ENCODE data around the gene DNAJC4.

Gene DNAJC4

GRCh38 chr11:64258946-64259532 is 28.7 kb downstream of the DNAJC4 start:
- H3K4me3 ChIP-seq (ENCODE audit: low read depth, low read length) = no peak overlapping the region
- no peak for TF ChIP-seq CTCF (IDR thresholded peaks at IDR 0.05; ENCODE audit: low read depth, low read length, missing control alignments)
- no peak for DNase-seq (ENCODE audit: low read depth)
- in situ Hi-C loops (cut with HindIII; ENCODE audit: low sequenced_read_pairs) = no loop called here

GRCh38 chr11:64259533-64260067 is 29.3 kb downstream of the DNAJC4 start:
- DNase-seq (ENCODE audit: low read depth) = no peak
- no peak for TF ChIP-seq CTCF (IDR thresholded peaks at IDR 0.05; ENCODE audit: low read depth, low read length, missing control alignments)
- H3K4me3 ChIP-seq (ENCODE audit: low read depth, low read length) = no peak overlapping the region
- in situ Hi-C loops (cut with HindIII; ENCODE audit: low sequenced_read_pairs) = loop anchor here (10.0 kb wide), 1 partner anchor 65 kb away; no protein-coding TSS in a partner anchor

- in situ Hi-C loops (cut with HindIII; ENCODE audit: low sequenced_read_pairs) = loop anchor here (10.0 kb wide), 1 partner anchor 65 kb away; no protein-coding TSS in a partner anchor
- DNase-seq (ENCODE audit: low read depth) = no peak
- TF ChIP-seq CTCF (IDR thresholded peaks at IDR 0.05; ENCODE audit: low read depth, low read length, missing control alignments) = no peak
- H3K4me3 ChIP-seq (ENCODE audit: low read depth, low read length) = no peak overlapping the region
These were observed 29.9 kb downstream of the DNAJC4 start for GRCh38 chr11:64260147-64260708.

GRCh38 chr11:64261556-64262080 is 31.3 kb downstream of the DNAJC4 start:
- TF ChIP-seq CTCF (IDR thresholded peaks at IDR 0.05; ENCODE audit: low read depth, low read length, missing control alignments) = no peak
- in situ Hi-C loops (cut with HindIII; ENCODE audit: low sequenced_read_pairs) = loop anchor here (10.0 kb wide), 1 partner anchor 63 kb away; no protein-coding TSS in a partner anchor
- no peak for DNase-seq (ENCODE audit: low read depth)

GRCh38 chr11:64262271-64263002 is 32.1 kb downstream of the DNAJC4 start:
- no peak for DNase-seq (ENCODE audit: low read depth)
- no peak overlapping the region for H3K4me3 ChIP-seq (ENCODE audit: low read depth, low read length)
- in situ Hi-C loops (cut with HindIII; ENCODE audit: low sequenced_read_pairs) = loop anchor here (10.0 kb wide), 1 partner anchor 62 kb away; no protein-coding TSS in a partner anchor
- TF ChIP-seq CTCF (IDR thresholded peaks at IDR 0.05; ENCODE audit: low read depth, low read length, missing control alignments) = no peak

More at GRCh38 chr11:64261556-64262080, 31.3 kb downstream of the DNAJC4 start:
- H3K4me3 ChIP-seq (ENCODE audit: low read depth, low read length) = no peak overlapping the region
